ENCODE results near the gene PARD3.

DNA sequence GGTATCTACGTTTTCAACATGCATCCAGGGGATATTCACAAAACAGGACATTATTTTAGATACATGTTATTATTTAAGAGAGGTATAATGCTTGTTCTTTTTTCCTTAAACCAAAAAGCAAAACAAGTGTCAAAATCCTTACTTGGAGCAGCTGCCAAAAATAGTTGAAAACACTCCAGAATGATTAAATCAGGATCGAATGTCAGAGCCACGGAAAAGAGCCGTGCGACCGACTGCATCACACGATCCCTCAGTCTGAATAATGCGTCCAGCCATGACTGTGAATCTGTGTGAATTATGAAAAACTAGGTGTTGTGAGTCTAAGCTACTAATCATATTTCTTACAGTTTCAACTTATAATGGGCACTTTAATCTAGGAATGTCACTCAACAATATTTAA is 126.0 kb downstream of the PARD3 start:
- TF ChIP-seq, protein P1, sequence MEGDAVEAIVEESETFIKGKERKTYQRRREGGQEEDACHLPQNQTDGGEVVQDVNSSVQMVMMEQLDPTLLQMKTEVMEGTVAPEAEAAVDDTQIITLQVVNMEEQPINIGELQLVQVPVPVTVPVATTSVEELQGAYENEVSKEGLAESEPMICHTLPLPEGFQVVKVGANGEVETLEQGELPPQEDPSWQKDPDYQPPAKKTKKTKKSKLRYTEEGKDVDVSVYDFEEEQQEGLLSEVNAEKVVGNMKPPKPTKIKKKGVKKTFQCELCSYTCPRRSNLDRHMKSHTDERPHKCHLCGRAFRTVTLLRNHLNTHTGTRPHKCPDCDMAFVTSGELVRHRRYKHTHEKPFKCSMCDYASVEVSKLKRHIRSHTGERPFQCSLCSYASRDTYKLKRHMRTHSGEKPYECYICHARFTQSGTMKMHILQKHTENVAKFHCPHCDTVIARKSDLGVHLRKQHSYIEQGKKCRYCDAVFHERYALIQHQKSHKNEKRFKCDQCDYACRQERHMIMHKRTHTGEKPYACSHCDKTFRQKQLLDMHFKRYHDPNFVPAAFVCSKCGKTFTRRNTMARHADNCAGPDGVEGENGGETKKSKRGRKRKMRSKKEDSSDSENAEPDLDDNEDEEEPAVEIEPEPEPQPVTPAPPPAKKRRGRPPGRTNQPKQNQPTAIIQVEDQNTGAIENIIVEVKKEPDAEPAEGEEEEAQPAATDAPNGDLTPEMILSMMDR (IDR thresholded peaks at IDR 0.05) = no peak
- TF ChIP-seq POLR2A (IDR thresholded peaks at IDR 0.05) = no peak
